WI38 (cell line): ENCODE data around the gene ZSWIM1.

Experiments used
- H3K4me3 ChIP-seq: 2 replicates; pipeline ENCODE4 v1.5.1; 2011; ENCODE audit warnings: low read depth, mild to moderate bottlenecking, control low read depth, low read length
- TF ChIP-seq, protein P1 (sequence below): IDR thresholded peaks from 2 replicates; pipeline ENCODE4 v1.5.1; 2012; ENCODE audit warnings: low read depth, mild to moderate bottlenecking, control low read depth, low read length

ZSWIM1 gene

DNA sequence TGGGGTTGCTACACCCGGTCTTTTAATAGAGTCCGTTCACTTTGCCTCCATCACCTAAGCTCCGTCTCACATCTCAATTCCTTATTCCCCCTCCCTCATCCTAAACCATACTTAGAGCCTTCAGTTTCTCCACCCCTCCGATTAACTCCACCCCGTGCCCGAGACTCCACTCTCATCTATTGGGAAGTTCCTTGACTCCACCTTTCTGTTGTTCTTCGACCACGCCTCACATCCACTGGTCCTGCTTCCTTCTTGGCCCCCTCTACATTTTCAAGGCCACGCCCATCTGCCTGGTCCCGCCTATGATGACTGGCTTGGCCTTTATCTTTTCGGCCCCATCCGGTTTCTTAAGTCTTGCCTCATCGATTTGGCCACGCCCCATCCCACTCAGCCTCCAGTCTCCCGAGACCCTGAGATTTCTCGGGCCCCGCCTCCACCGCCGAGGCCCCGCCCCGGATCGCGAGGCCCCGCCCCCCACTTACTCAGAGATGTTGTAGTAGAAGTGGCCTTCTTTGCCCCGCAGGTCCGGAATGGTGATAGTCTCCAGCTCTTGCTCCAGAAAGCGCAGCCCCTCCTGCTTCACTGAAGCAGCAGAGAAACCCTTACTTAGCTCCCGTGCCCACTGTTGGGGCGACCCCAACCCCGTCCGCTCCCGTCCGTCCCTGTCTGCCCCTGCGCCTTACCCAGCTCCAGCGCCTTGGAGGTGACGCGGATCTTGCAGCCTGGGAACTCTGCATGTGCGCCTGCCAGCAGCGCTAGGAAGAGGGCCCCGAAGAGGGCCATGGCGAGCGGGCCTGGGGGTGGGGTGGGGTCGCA is 29.9 kb downstream of the ZSWIM1 start:
- peak overlapping the region; percentile 49 for H3K4me3 ChIP-seq
- TF ChIP-seq, protein P1, sequence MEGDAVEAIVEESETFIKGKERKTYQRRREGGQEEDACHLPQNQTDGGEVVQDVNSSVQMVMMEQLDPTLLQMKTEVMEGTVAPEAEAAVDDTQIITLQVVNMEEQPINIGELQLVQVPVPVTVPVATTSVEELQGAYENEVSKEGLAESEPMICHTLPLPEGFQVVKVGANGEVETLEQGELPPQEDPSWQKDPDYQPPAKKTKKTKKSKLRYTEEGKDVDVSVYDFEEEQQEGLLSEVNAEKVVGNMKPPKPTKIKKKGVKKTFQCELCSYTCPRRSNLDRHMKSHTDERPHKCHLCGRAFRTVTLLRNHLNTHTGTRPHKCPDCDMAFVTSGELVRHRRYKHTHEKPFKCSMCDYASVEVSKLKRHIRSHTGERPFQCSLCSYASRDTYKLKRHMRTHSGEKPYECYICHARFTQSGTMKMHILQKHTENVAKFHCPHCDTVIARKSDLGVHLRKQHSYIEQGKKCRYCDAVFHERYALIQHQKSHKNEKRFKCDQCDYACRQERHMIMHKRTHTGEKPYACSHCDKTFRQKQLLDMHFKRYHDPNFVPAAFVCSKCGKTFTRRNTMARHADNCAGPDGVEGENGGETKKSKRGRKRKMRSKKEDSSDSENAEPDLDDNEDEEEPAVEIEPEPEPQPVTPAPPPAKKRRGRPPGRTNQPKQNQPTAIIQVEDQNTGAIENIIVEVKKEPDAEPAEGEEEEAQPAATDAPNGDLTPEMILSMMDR: no peak

DNA sequence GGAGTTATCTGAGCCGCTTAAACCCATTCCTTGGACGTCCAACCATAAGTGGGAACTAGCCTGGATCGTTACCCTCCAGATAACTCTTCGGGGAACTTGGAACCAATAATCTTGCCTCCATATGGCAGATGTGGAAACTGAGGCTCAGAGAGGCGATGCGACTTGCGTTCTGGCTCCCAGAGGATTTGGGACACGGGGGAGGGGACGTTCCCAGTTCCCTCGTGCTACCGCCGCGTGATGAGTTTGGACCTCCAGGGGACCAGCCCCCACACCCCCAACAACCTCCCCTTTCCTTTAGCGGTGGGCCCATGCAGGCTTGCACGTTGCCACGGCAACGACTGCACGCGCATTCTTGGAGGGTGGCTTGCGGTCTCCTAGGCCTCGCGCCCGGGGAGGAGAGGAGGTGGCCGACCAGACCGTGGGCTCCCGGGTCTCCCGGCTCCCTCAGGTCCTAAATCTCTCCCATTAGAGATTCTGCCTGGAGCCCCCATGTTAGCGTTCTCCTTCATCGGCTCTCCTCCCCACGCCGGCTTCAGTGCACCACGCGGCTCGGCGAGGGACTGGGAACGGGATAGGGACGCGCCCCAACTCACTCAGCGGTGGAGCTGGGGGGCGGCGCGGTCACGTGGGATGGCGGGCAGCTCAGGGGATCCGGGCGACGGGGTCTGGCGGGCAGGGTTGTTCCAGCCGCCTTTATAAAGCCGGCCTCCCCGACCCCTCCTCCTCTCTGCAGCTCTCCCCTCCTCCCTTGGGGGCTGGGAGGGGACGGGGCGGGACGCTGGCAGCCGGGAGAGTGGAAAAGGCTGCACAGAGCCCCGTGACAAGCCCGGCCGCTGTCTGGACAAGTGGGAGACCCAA is 30.7 kb downstream of the ZSWIM1 start, which contains the start of gene PLTP:
Gene PLTP, minus strand, starts transcription at position 670 of the 858 bp plus-strand sequence. CDS start 703 bp downstream, outside the sequence.
- TF ChIP-seq, protein P1: no peak
- H3K4me3 ChIP-seq: peak within 1 kb of the TSS; percentile 49

DNA sequence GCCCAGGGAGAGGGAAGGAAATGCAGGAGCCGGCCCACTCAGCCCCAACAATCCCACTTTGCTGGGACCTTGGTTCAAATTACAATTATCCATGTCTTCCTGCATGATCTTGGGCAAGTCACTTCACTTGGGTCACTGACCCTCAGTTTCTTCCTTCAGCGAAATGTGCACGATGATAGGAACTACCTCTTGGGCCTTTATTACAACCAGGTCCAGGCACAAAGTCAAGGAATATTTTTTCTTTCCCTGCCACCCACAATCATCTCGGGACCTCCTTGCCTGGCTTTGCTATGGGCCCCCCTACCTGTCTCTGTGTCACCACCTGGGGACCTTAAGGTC is 31.3 kb downstream of the ZSWIM1 start:
- TF ChIP-seq, protein P1: no peak
- H3K4me3 ChIP-seq: peak overlapping the region; percentile 49

DNA sequence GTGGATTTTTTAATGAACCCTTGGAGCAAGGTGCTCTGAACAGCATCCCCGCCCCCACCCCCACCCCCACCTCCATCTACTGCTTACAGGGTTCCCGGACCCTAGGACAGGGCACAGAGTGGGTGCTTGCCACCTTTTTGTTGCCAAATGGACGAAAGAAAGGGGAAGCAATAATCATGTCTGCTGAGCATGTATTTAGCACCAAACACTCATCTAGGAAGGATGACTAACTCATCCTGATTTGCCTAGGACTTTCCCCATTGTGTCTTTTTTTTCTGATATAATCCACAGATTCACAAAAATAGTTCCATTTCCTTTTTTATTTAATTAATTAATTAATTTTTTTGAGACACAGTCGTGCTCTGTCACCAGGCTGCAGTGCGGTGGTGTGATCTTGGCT is 32.1 kb downstream of the ZSWIM1 start:
- TF ChIP-seq, protein P1: no peak
- no peak overlapping the region for H3K4me3 ChIP-seq

DNA sequence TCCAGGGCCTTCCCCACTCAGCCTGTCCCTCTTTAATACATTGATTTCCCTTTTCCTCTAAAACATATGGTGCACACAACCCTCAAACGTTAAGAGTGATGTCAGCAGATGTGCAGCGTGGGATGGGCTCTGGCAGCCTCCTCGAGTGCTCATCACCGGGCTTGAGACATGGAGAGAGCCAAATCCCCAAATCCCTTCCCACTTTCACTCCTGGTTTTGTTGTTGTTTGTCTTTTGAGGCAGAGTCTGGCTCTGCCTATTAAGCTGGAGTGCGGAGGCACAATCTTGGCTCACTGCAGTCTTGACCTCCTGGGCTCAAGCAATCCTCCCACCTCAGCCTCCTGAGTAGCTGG is 36.7 kb downstream of the ZSWIM1 start:
- TF ChIP-seq, protein P1: no peak
- no peak overlapping the region for H3K4me3 ChIP-seq

DNA sequence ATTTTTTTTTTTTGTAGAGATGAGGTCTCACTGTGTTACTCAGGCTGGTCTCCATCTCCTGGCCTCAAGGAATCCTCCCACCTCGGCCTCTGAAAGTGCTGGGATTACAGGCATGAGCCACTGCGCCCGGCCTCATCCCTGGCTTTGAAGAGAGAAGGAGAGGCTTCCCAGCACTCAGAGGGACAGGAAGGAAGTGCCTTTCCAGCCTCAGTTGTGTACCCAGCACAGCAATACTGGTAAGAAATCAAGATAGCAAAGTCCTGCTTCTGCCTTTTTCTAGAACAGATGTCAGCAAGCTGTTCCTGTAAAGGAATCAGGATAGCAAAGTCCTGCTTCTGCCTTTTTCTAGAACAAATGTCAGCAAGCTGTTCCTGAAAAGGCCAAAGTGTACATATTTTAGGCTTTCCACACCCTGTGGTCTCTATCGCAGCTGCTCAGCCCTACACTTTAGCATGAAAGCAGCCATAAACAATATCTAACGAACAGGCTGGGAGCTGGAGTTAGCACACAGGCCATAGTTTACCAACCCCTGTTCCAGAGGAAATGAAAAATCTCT is 37.2 kb downstream of the ZSWIM1 start:
- TF ChIP-seq, protein P1: no peak

More for the DNA sequence above, 37.2 kb downstream of the ZSWIM1 start:
- no peak overlapping the region for H3K4me3 ChIP-seq
